ENCODE data around the gene UGGT1.

GRCh38 chr2:128196471-128196931 lies 105.5 kb downstream of the UGGT1 start:
- TF ChIP-seq, protein P1, sequence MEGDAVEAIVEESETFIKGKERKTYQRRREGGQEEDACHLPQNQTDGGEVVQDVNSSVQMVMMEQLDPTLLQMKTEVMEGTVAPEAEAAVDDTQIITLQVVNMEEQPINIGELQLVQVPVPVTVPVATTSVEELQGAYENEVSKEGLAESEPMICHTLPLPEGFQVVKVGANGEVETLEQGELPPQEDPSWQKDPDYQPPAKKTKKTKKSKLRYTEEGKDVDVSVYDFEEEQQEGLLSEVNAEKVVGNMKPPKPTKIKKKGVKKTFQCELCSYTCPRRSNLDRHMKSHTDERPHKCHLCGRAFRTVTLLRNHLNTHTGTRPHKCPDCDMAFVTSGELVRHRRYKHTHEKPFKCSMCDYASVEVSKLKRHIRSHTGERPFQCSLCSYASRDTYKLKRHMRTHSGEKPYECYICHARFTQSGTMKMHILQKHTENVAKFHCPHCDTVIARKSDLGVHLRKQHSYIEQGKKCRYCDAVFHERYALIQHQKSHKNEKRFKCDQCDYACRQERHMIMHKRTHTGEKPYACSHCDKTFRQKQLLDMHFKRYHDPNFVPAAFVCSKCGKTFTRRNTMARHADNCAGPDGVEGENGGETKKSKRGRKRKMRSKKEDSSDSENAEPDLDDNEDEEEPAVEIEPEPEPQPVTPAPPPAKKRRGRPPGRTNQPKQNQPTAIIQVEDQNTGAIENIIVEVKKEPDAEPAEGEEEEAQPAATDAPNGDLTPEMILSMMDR (IDR thresholded peaks at IDR 0.05 in 2 of 3, conservative IDR thresholded peaks at IDR 0.05 in 1 of 3; ENCODE audit: borderline replicate concordance in 1 of 3, insufficient read depth in 1 of 3, low read depth in 2 of 3, low read length in 2 of 3): no peak
- TF ChIP-seq EZH2phosphoT487 (IDR thresholded peaks at IDR 0.05; ENCODE audit: borderline replicate concordance) (no peak), YY1 (IDR thresholded peaks at IDR 0.05; ENCODE audit: extremely low read depth, insufficient replicate concordance, low read depth, low read length) (no peak), POLR2AphosphoS5 (IDR thresholded peaks at IDR 0.05; ENCODE audit: low read depth, low read length) (no peak)

Data from HCT116 (cell line).